AG04450 (cell line): ENCODE data around the gene RALGPS1. TPM values are rescaled to one million over a fixed set of nuclear protein-coding genes. Genes with fewer than 3 reads are reported as not detected.

Experiments used
- CTCF ChIA-PET: fragments of 300-600, 350-600 bp; formaldehyde crosslinking; extraction: SDS; loops from one replicate; lab custom pipeline; 2022; ENCODE audit warnings: antibody characterized with exemption, inconsistent platforms; lab: Charles Lee
- POLR2A ChIA-PET: fragments of 350-600 bp; formaldehyde crosslinking; extraction: SDS; loops from one replicate; lab custom pipeline; 2021; ENCODE audit warnings: antibody characterized with exemption, inconsistent platforms; lab: Yijun Ruan, JAX
- DNase-seq: peaks from one replicate; pipeline ENCODE4 v3.0.0-alpha.2; 2011; ENCODE audit warnings: low read depth, low spot score
- H3K27ac ChIP-seq: one replicate; pipeline ENCODE4 v1.5.1; 2012; ENCODE audit warnings: low read depth, low read length, control low read depth
- H3K27me3 ChIP-seq: one replicate; pipeline ENCODE4 v1.6.0; 2012; ENCODE audit warnings: low read length; ENCODE audit not compliant: control insufficient read depth, insufficient read depth
- H3K4me3 ChIP-seq: 2 replicates; pipeline ENCODE4 v1.5.1; 2011; ENCODE audit warnings: mild to moderate bottlenecking, low read depth, low read length, control low read depth
- H3K9me3 ChIP-seq: 2 replicates; pipeline ENCODE4 v1.5.1; 2012; ENCODE audit warnings: low read length; ENCODE audit not compliant: control insufficient read depth, insufficient read depth
- polyA plus RNA-seq: library from polyadenylated mRNA; depleted of rRNA; stranded (reverse); fragments of >200 nt; gene quantifications from 2 replicates; pipeline ENCODE4 v1.2.3, GENCODE V29; 2011
- TF ChIP-seq, protein P1 (sequence below): IDR thresholded peaks from 2 replicates; pipeline ENCODE4 v1.5.1; 2011; ENCODE audit warnings: low read depth, low read length, control low read depth, inconsistent platforms

The RALGPS1 gene
- polyA plus RNA-seq, 1 experiment, result 4.6 TPM

DNA sequence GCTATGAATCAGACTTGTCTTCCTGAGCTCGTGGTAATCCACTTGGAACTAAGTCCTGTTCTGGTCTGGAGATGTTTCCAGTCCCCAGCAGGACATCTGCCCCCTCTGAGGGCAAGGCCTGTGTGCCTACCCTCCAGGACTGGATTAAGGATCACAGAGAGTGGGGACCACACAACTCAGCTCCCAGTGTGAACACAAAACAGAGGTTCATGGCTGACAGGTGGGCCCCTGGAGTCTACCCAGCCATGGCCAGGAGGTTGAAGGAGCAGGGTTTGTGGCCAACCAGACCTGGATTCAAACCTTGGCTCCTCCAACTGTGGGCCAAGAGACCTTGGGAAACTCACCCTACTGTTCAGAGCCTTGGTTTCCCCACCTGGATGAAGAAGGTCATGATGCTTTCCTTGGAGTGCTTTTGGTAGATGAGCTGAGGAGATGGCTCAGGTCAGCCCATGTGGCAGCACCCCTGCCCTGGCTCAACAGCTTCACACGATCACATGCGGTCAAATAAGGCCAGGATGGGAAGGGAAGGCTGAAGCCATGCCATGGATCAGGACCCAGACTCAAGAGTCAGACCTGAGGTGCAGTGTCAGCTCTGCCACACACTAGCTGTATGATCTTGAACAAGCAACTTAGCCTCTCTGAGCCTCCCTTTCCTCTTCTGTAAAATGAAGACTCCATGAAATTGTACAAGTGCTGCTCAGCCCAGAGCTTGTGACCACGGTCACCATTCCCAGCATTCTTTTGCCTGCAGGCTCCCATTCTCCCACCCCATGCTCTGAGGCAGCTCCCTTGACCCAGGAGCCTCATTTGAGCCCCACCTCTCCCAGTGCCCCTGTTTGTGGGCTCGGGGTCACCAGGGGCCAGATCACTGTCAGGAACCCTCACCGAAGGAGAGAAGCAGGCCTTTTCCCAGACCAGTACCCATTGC is 235.1 kb downstream of the RALGPS1 start:
- H3K4me3 ChIP-seq, result no peak overlapping the region
- POLR2A ChIA-PET, result no interaction called here
- DNase-seq, result no peak
- H3K27me3 ChIP-seq, result peaks cover 2% of the 10 kb centered on the region
- CTCF ChIA-PET, result no interaction called here
- no peaks in the 10 kb centered on the region for H3K9me3 ChIP-seq
- no peak overlapping the region for H3K27ac ChIP-seq
- TF ChIP-seq, protein P1, sequence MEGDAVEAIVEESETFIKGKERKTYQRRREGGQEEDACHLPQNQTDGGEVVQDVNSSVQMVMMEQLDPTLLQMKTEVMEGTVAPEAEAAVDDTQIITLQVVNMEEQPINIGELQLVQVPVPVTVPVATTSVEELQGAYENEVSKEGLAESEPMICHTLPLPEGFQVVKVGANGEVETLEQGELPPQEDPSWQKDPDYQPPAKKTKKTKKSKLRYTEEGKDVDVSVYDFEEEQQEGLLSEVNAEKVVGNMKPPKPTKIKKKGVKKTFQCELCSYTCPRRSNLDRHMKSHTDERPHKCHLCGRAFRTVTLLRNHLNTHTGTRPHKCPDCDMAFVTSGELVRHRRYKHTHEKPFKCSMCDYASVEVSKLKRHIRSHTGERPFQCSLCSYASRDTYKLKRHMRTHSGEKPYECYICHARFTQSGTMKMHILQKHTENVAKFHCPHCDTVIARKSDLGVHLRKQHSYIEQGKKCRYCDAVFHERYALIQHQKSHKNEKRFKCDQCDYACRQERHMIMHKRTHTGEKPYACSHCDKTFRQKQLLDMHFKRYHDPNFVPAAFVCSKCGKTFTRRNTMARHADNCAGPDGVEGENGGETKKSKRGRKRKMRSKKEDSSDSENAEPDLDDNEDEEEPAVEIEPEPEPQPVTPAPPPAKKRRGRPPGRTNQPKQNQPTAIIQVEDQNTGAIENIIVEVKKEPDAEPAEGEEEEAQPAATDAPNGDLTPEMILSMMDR, result no peak

DNA sequence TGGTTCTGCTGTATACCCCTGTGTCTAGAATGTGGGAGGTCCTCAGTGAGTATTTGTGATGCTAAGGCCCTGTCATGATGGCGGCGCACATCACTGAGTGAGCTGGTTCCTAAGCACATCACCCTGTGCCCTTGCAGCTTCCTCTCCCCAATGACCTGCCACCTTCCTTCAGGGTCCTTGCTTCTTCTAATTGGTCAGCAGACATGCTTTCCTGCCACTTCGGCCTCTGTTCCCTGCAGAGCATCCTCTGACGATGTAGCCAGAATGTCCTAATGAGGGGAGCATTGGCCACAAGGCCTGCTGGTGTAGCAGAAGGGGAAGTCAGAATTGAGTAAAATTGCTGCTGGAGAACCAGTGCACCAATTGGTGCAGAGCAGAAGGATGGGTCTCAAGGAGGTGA is 238.9 kb downstream of the RALGPS1 start:
- H3K27me3 ChIP-seq, result no peaks in the 10 kb centered on the region
- CTCF ChIA-PET, result no interaction called here
- no peak for DNase-seq
- TF ChIP-seq, protein P1, result no peak
- H3K4me3 ChIP-seq, result no peak overlapping the region
- no peak overlapping the region for H3K27ac ChIP-seq
- POLR2A ChIA-PET, result no interaction called here
- H3K9me3 ChIP-seq, result no peaks in the 10 kb centered on the region

DNA sequence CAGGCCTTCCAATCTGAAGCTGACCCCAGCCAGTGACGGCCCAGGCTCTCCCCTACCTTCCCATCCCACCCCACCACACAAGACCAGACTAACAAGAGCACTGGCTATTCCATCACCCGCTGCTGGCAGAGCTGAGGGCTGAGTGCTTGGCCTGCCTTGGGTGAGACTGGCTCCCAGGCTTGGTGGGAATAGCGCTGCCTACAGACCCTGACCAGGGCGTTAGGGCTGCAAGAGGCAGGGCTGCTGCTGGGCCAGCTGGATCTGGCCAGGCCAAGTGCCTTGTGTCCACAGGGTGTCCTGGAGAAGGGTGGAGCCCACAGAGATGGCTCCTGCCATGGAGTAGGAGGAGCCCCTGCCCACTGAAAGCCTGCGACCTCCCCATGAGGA is 239.4 kb downstream of the RALGPS1 start:
- Histone ChIP-seq H3K9me3 (no peaks in the 10 kb centered on the region), H3K4me3 (no peak overlapping the region), H3K27me3 (no peaks in the 10 kb centered on the region), H3K27ac (no peak overlapping the region)
- DNase-seq, result no peak
- ChIA-PET POLR2A (interaction anchor here (0.9 to 1.5 kb wide), 2 partner anchors 23 to 32 kb away, joined by 4 to 7 read pairs; partner anchors contain the start of gene ANGPTL2), CTCF (interaction anchor here (1.2 kb wide), 1 partner anchor 105 kb away, joined by 4 read pairs; no protein-coding TSS in a partner anchor)
- TF ChIP-seq, protein P1, result no peak

DNA sequence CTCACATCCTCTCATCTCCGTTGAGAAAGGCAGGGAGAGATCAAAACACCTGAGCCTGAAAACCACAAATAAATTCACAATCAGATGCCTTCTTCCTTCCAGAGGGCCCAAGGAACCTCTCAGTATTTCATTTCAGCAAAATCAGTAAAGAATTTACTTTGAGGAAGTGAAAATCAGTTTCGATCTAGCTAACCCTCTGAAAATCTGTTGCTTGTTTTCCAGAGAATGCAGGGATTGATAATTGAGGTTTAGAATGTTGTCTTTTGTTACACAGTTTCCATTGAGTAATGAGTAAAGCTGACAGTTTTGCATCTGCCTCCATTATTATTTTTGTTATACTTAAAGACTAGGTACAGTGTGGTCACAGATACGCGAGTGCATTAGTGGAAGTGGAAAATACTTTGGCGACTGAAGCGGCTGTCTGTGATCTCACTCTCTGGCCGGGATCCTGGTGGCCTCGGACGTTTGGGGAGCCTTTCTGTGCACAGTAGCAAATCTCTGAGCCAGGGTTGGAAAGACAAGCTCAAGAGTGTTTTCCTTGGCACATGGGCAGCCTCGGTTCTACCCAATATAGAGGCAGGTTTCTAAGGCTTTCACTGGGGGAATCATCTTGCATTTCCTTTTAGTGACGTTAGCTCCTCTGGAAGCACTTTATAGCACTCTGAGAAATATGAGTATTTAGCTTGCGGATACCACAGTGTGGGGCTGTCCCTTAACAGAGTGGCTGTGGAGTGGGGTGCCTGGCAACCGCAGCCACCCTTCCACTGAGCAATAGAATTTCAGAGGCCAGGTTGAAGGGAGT is 240.0 kb downstream of the RALGPS1 start:
- no peaks in the 10 kb centered on the region for H3K9me3 ChIP-seq
- TF ChIP-seq, protein P1, result no peak
- no peak overlapping the region for H3K4me3 ChIP-seq
- no peak overlapping the region for H3K27ac ChIP-seq
- ChIA-PET CTCF (interaction anchor here (1.2 kb wide), 1 partner anchor 105 kb away, joined by 4 read pairs; no protein-coding TSS in a partner anchor), POLR2A (interaction anchor here (0.9 to 1.5 kb wide), 2 partner anchors 23 to 32 kb away, joined by 4 to 7 read pairs; partner anchors contain the start of gene ANGPTL2)
- no peaks in the 10 kb centered on the region for H3K27me3 ChIP-seq
- DNase-seq, result no peak
